ENCODE results near the gene HLX.

The HLX gene

DNA sequence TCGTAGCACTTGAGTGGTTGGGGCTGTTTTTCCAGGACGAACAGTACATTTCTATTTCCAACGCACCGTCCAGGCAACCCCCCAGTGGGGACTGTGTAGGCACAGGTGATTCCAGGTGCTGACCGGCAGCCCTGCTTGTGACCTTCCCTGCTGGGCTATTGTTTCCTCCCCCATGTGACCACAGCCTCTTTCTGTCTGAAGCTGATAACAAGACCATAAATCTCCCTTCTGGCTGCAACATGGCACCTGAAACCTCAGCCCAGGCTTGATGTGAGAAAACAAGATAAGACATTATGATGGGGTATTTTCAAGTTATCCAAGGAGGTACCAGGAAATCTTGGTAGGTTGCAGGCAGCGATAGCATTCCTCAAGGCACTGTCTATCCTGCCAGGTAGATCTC, 48.2 kb downstream of the HLX start:
- H3K9me3 ChIP-seq (ENCODE audit: control insufficient read depth, low read length), result no peaks in the 10 kb centered on the region
- H3K4me3 ChIP-seq (ENCODE audit: extremely low read depth, insufficient read depth, low read length, poor library complexity, severe bottlenecking), result no peak overlapping the region
- 78 to 95% methylated on average over 4 to 6 of the region's 6 CpGs for WGBS, 2 experiments (ENCODE audit: insufficient coverage in 2 of 2)
- H3K4me1 ChIP-seq (ENCODE audit: control insufficient read depth, insufficient read depth, low read length, poor library complexity, severe bottlenecking), result no peaks in the 10 kb centered on the region
- no peaks in the 10 kb centered on the region for H3K36me3 ChIP-seq (ENCODE audit: control insufficient read depth, insufficient read depth, low read length)
- H3K27ac ChIP-seq (ENCODE audit: low read depth, low read length, severe bottlenecking), result no peak overlapping the region

DNA sequence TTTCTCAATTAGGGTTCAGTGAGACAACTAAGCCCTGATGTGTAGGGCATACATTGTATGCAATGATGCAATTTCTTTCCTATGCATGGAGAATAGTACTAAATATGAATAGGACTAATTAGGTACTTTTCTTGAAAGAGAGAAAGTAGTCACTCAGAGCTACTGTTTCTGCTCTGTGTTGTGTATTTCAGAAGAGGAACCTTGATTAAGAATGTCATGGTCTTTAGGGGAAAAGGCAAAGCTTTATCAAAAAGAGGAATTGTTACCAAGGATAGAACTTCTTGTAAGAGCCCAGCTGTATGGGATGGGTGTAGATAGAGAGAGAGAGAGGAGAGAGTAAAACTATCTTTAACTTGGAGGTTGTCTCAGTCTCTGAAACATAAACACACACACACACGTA, 49.1 kb downstream of the HLX start:
- Histone ChIP-seq H3K27ac (ENCODE audit: low read depth, low read length, severe bottlenecking) (no peak overlapping the region), H3K4me3 (ENCODE audit: extremely low read depth, insufficient read depth, low read length, poor library complexity, severe bottlenecking) (no peak overlapping the region), H3K9me3 (ENCODE audit: control insufficient read depth, low read length) (no peaks in the 10 kb centered on the region), H3K4me1 (ENCODE audit: control insufficient read depth, insufficient read depth, low read length, poor library complexity, severe bottlenecking) (no peaks in the 10 kb centered on the region), H3K36me3 (ENCODE audit: control insufficient read depth, insufficient read depth, low read length) (no peaks in the 10 kb centered on the region)
- WGBS, 2 experiments (ENCODE audit: insufficient coverage in 2 of 2), result no CpG with 5 or more reads among the region's 1 CpG

DNA sequence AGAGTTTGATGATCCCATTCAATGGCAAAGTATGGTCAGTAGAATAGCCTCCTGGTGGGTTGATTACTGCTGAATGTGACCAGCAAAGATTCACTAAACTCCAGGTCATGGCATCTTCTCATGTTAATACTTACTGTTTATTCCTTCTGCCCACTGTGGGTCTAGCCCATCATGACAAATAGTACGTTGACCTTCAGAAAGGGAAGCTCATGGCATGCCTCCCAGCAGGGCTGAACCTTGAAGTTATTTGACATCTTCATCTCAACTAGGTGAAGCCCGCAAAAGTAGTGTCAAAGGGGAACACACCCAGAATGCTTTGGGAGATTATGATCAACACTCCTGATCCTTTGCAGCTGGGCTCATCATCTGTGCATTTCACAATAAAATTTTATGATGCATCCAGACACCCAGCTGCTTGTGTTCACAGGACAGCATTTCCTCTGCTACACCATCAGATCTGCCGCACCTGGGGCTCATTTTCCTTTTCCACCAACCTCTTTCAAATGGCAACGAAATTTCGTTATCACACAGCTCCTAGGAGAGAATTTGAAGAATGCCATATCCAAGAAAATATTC, 49.6 kb downstream of the HLX start:
- H3K36me3 ChIP-seq (ENCODE audit: control insufficient read depth, insufficient read depth, low read length), result no peaks in the 10 kb centered on the region
- H3K9me3 ChIP-seq (ENCODE audit: control insufficient read depth, low read length), result no peaks in the 10 kb centered on the region
- H3K4me3 ChIP-seq (ENCODE audit: extremely low read depth, insufficient read depth, low read length, poor library complexity, severe bottlenecking), result no peak overlapping the region
- WGBS, 2 experiments (ENCODE audit: insufficient coverage in 2 of 2), result 88 to 100% methylated on average over 1 of the region's 5 CpGs
- no peak overlapping the region for H3K27ac ChIP-seq (ENCODE audit: low read depth, low read length, severe bottlenecking)
- no peaks in the 10 kb centered on the region for H3K4me1 ChIP-seq (ENCODE audit: control insufficient read depth, insufficient read depth, low read length, poor library complexity, severe bottlenecking)

DNA sequence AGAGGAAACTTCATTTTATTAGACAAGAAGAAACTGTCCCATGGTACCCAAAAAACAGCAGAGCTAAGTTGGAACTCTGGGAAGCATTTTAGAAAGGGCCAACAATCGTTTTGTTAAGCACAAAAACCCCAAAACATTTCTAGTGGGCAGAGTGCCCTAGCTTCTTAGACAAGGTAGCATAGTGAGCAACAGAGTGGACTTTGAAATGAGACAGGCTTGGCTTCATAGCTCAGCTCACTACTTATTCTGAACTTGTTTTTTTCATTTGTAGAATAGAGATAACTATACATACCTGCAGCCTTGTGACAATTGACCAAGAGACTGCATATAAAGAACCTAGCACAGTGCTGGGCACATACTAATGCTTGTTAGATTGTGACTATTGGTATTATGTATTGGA, 50.1 kb downstream of the HLX start:
- Histone ChIP-seq H3K9me3 (ENCODE audit: control insufficient read depth, low read length) (no peaks in the 10 kb centered on the region), H3K36me3 (ENCODE audit: control insufficient read depth, insufficient read depth, low read length) (no peaks in the 10 kb centered on the region), H3K4me1 (ENCODE audit: control insufficient read depth, insufficient read depth, low read length, poor library complexity, severe bottlenecking) (no peaks in the 10 kb centered on the region), H3K27ac (ENCODE audit: low read depth, low read length, severe bottlenecking) (no peak overlapping the region), H3K4me3 (ENCODE audit: extremely low read depth, insufficient read depth, low read length, poor library complexity, severe bottlenecking) (no peak overlapping the region)
- no CpG with 5 or more reads among the region's 1 CpG for WGBS, 2 experiments (ENCODE audit: insufficient coverage in 2 of 2)

Measured in mesodermal cell (in vitro differentiated cells).